HG02759 (cell line): ENCODE measurements around the gene RPIA.
"Not testable (repeated sequence)": the region's sequence is repeated elsewhere in the genome, so short reads cannot be mapped to it uniquely, and the experiment has no call there.

Experiments
- ATAC-seq: cut with Tn5 transposase; IDR thresholded peaks from one replicate; pipeline ENCODE4 v1.9.1; 2021; ENCODE audit warnings: mild to moderate bottlenecking, moderate library complexity; ENCODE audit not compliant: unreplicated experiment

The RPIA gene

GRCh38 chr2:88729061-88729745 is 37.7 kb downstream of the RPIA start:
- ATAC-seq = no peak

GRCh38 chr2:88733155-88733902 is 41.9 kb downstream of the RPIA start:
- ATAC-seq = no peak

GRCh38 chr2:88735133-88735532 is 43.7 kb downstream of the RPIA start:
- ATAC-seq = no peak

- ATAC-seq = no peak
Measured at GRCh38 chr2:88735853-88736252, 44.4 kb downstream of the RPIA start.

- no peak for ATAC-seq
Measured at GRCh38 chr2:88736437-88736836, 45.0 kb downstream of the RPIA start.

GRCh38 chr2:88737385-88737784 is 45.9 kb downstream of the RPIA start:
- ATAC-seq = no peak

GRCh38 chr2:88738271-88738670 is 46.8 kb downstream of the RPIA start:
- no peak for ATAC-seq

- peak; percentile 88 for ATAC-seq
Measured at GRCh38 chr2:88739985-88740600, 48.6 kb downstream of the RPIA start.

GRCh38 chr2:88746929-88747490 is 55.5 kb downstream of the RPIA start:
- ATAC-seq = no peak

GRCh38 chr2:88747990-88748389 is 56.5 kb downstream of the RPIA start:
- no peak for ATAC-seq

- no peak for ATAC-seq
Measured at GRCh38 chr2:88751768-88752167, 60.3 kb downstream of the RPIA start.

GRCh38 chr2:88753833-88754584 is 62.5 kb downstream of the RPIA start:
- ATAC-seq = peak; percentile 92

GRCh38 chr2:88754585-88755320 is 63.3 kb downstream of the RPIA start:
- peak; percentile 55 for ATAC-seq

- no peak for ATAC-seq
Measured at GRCh38 chr2:88755836-88756235, 64.4 kb downstream of the RPIA start.

GRCh38 chr2:88757025-88757424 is 65.6 kb downstream of the RPIA start:
- ATAC-seq = no peak

- ATAC-seq = not testable (repeated sequence)
Measured at GRCh38 chr2:88758702-88759101, 67.2 kb downstream of the RPIA start.

- ATAC-seq = no peak
Measured at GRCh38 chr2:88760819-88761598, 69.5 kb downstream of the RPIA start.

GRCh38 chr2:88764141-88764849 is 72.8 kb downstream of the RPIA start:
- ATAC-seq = no peak

- ATAC-seq = no peak
Measured at GRCh38 chr2:88764850-88765153, 73.3 kb downstream of the RPIA start.
